Mucosa of stomach (tissue), 1 donor: ENCODE results near the gene MYRIP.

Experiments used
- H3K27me3 ChIP-seq: one replicate; pipeline ENCODE4 v1.7.0; 2013; ENCODE audit warnings: mild to moderate bottlenecking, low read length; ENCODE audit not compliant: control insufficient read depth, insufficient read depth
- H3K36me3 ChIP-seq: one replicate; pipeline ENCODE4 v1.7.0; 2013; ENCODE audit warnings: low read length; ENCODE audit not compliant: control insufficient read depth, insufficient read depth
- H3K4me1 ChIP-seq: one replicate; pipeline ENCODE4 v1.7.0; 2013; ENCODE audit warnings: mild to moderate bottlenecking, low read length; ENCODE audit not compliant: control insufficient read depth, insufficient read depth
- H3K4me3 ChIP-seq: one replicate; pipeline ENCODE4 v1.7.0; 2013; ENCODE audit warnings: low read length
- H3K9ac ChIP-seq: one replicate; pipeline ENCODE4 v1.7.0; 2013; ENCODE audit warnings: mild to moderate bottlenecking, low read length, moderate library complexity
- H3K9me3 ChIP-seq: one replicate; pipeline ENCODE4 v1.7.0; 2013; ENCODE audit warnings: mild to moderate bottlenecking, low read length, moderate library complexity; ENCODE audit not compliant: control insufficient read depth
- donor health status: Pancreatic carcinoma.

Gene MYRIP

DNA sequence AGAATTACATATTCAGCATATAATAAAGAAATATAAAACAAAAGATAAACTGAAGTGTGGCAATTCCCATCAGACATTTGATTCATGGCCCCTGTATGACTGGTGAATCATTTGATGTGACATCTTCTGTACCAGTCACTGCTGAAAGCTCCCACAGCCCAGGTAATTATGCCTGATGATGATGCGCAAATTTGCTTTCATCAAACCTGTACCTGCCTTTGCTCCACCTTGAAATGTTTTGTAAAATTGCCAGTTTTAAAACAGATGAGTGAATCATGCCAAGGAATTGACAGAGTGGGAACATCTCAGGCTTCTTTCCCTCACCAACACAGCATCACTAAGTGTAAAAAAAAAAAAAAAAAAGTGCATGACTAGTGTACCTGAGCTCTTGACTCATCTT, 433.6 kb downstream of the MYRIP start:
- Histone ChIP-seq H3K4me1 (no peaks in the 10 kb centered on the region), H3K27me3 (no peaks in the 10 kb centered on the region)

DNA sequence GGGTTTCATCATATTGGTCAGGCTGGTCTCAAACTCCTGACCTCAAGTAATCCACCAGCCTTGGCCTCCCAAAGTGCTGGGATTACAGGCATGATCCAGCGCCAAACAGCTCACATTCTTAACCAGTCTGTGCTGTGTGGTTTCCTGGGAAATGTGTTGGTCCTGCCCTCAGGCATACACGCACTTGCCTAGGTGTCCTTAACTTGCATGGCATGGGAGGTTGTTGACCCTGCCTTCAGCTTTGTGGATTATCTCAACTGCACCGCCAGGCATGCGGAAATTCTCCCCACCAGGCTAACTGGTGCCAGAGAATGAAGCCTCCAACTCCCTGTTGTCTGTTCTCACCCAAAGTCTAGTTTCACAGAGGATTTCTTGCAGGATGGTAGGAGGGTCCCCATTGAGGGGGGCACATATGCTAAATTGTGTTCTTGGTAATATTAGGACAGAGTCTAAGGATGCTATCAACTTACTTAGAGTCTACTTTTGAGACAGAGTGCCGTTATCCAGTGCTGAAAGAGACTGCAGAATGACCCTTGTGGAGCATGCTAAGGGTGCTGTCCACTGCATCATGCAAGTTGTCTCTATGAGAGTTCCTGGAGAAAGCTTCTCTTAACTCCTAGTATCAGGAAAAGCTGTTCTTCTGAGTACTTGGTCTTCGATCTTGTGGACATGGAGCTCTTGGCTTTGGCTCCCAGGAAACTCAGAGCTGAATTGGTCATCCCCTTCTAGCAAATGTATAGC, 438.5 kb downstream of the MYRIP start:
- Histone ChIP-seq H3K9me3 (no peaks in the 10 kb centered on the region), H3K4me1 (no peaks in the 10 kb centered on the region), H3K36me3 (no peaks in the 10 kb centered on the region), H3K27me3 (no peaks in the 10 kb centered on the region), H3K4me3 (no peak overlapping the region), H3K9ac (no peak overlapping the region)

More for the DNA sequence above, 433.6 kb downstream of the MYRIP start:
- no peaks in the 10 kb centered on the region for H3K9me3 ChIP-seq
- H3K9ac ChIP-seq, result no peak overlapping the region
- H3K36me3 ChIP-seq, result no peaks in the 10 kb centered on the region
- no peak overlapping the region for H3K4me3 ChIP-seq

DNA sequence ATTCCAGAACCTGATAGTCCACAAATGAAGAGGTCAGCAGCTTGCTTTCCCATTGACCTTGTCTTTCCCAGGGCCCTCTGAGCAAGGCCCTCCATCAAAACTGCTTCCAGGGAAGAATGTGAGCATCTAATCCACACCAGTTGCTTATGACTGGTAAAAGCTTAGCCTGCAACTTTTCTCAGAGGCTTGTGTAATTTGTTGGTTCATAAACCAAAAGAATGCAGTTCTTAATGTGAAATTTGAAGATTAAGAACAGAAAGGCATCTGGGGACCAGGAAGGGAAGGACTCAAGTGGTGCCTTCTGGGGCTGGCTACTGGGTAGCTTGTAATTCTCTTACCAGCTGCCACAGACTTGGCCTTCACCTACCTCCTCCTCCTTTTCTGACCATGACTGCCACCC, 439.2 kb downstream of the MYRIP start:
- no peaks in the 10 kb centered on the region for H3K9me3 ChIP-seq
- no peak overlapping the region for H3K4me3 ChIP-seq
- H3K4me1 ChIP-seq, result no peaks in the 10 kb centered on the region
- H3K9ac ChIP-seq, result no peak overlapping the region
- H3K27me3 ChIP-seq, result no peaks in the 10 kb centered on the region
- H3K36me3 ChIP-seq, result no peaks in the 10 kb centered on the region

DNA sequence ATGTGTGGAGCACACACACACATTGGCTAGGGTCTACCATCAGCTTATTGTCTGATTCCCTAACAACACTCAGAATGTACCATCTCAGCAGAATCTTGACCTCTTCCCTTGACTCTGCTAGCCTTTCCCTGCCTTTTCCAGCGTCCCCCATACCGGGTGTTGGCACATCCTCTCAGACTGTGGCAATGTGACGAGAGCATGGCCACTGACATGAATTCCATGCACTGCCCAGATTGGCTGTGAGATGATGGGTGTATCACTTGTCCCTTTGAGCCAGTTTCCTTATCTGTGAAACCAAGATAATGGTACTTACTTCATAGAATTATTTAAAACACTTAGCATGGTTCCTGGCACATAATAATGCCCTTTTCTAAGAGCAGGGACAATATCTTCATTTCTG, 439.8 kb downstream of the MYRIP start:
- Histone ChIP-seq H3K4me3 (no peak overlapping the region), H3K9me3 (no peaks in the 10 kb centered on the region), H3K27me3 (no peaks in the 10 kb centered on the region), H3K9ac (no peak overlapping the region), H3K4me1 (no peaks in the 10 kb centered on the region), H3K36me3 (no peaks in the 10 kb centered on the region)

DNA sequence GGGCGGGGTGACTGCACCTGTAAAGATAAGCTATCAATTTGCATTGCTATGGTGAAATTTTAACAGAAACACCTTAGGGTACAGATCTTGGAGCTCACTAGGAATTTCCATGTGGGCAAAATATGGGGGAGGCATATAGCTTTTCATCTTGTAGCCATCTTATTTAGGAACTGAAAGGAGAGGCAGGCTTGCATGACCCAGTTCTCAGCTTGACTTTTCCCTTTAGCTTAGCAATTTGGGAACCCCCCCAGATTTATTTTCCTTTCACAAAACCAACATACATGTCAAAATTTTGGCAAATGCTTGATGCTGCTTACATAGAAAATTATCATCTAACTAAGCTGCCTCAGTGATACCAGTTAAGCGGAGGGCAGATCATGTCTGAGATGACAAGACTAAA, 445.1 kb downstream of the MYRIP start:
- H3K27me3 ChIP-seq, result no peaks in the 10 kb centered on the region
- no peak overlapping the region for H3K4me3 ChIP-seq
- H3K9ac ChIP-seq, result no peak overlapping the region
- no peaks in the 10 kb centered on the region for H3K4me1 ChIP-seq
- H3K9me3 ChIP-seq, result no peaks in the 10 kb centered on the region
- no peaks in the 10 kb centered on the region for H3K36me3 ChIP-seq

DNA sequence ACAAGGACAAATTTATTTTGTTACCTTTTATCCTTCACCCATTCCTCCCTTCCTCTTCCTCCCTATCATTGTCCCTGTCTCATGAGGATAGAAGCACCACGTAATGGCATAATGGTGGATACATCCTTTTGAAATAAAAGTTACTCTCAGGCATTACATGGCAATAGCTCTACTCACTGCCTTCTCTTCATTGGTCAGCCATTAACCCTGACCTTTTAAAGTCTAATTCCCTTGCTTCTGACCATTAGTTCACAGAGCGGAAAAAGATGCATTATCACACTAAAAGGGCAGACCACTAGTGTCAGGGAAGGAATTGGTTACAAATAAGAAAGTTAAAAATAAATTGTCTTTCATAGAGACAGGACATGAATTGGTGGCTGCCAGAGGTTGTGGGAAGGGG, 445.5 kb downstream of the MYRIP start:
- H3K4me3 ChIP-seq, result no peak overlapping the region
- no peaks in the 10 kb centered on the region for H3K36me3 ChIP-seq
- H3K9me3 ChIP-seq, result no peaks in the 10 kb centered on the region
- H3K9ac ChIP-seq, result no peak overlapping the region
- no peaks in the 10 kb centered on the region for H3K27me3 ChIP-seq
- H3K4me1 ChIP-seq, result no peaks in the 10 kb centered on the region

DNA sequence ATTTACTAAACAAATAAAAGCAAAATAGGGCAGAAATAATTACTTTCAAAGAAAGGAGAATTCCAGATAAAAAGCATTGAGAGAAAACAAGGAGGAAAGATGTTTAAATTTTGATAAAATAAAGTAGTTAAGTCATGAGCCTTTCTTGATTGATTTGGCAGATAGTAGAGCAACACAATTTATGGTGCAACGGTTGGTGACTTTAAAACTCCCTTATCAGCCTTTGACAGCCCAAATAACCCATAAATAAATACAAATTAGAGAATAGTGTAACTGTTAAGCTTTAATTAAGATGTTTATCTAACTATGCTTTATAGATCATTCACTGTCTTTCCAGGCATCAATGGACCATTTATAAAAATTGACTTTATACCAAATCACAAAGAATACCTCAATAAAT, 446.1 kb downstream of the MYRIP start:
- Histone ChIP-seq H3K9me3 (no peaks in the 10 kb centered on the region), H3K27me3 (no peaks in the 10 kb centered on the region), H3K4me1 (no peaks in the 10 kb centered on the region), H3K36me3 (no peaks in the 10 kb centered on the region), H3K4me3 (no peak overlapping the region), H3K9ac (no peak overlapping the region)

DNA sequence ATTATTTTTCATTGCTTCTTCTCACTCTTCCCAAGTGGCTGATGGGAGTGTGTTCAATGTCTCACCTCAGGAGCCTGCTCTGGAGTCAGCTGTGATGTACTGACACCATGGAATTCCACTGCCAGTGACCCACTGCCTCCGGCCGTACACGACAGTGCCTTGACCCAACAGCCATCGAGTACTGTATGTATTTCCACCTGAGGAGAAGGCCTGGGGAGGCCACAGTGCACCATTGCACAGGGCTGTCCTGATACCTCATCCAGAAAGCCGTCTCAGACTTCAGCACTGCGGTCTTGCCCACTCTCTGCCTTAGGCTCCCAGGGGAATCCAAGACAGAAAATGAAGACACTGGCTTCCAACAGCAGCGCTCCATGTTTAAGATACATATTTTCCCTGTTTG, 448.7 kb downstream of the MYRIP start:
- H3K36me3 ChIP-seq, result no peaks in the 10 kb centered on the region
- H3K9me3 ChIP-seq, result no peaks in the 10 kb centered on the region
- no peaks in the 10 kb centered on the region for H3K4me1 ChIP-seq
- H3K9ac ChIP-seq, result no peak overlapping the region
- H3K4me3 ChIP-seq, result no peak overlapping the region
- H3K27me3 ChIP-seq, result no peaks in the 10 kb centered on the region

DNA sequence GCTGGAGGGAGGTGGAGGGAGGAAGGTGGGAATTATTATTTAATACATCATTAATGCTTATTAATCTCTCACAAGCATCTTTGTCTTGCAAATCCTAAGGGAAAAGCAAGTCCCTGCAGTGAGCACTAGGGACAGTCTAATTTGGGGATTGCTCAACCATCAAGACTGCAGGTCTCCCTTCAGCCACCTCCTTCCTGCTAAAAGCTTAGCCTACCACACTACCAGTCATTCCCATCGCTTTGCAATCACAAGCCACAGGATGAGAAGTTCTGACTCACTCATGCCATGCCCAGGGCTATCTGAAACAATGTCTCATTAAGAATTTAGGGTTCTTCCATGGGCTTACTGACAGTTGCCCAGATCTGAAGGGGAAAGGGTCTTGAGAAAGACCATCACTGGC, 449.1 kb downstream of the MYRIP start:
- Histone ChIP-seq H3K27me3 (no peaks in the 10 kb centered on the region), H3K4me3 (no peak overlapping the region), H3K9me3 (no peaks in the 10 kb centered on the region), H3K36me3 (no peaks in the 10 kb centered on the region), H3K4me1 (no peaks in the 10 kb centered on the region), H3K9ac (no peak overlapping the region)

DNA sequence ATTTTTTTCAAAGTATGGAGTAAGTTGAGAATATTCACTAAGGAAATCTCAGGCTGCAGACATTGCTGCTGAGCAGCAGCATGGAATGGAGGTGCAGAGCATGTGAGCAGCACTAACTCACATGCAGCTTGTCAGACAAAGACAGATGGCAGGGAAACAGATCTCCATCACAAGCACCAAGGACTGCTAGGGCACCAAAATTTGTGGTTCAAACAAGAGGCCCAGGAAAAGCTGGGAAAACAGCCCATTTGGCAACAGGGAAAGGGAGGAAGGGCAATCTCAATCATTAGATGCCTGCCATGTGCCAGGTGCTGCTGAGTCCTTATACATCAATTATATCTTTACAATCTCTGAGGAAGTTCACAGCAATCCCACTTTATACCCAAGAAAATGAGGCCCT, 452.9 kb downstream of the MYRIP start:
- Histone ChIP-seq H3K9me3 (no peaks in the 10 kb centered on the region), H3K4me3 (no peak overlapping the region), H3K9ac (no peak overlapping the region), H3K36me3 (no peaks in the 10 kb centered on the region), H3K27me3 (no peaks in the 10 kb centered on the region), H3K4me1 (no peaks in the 10 kb centered on the region)

DNA sequence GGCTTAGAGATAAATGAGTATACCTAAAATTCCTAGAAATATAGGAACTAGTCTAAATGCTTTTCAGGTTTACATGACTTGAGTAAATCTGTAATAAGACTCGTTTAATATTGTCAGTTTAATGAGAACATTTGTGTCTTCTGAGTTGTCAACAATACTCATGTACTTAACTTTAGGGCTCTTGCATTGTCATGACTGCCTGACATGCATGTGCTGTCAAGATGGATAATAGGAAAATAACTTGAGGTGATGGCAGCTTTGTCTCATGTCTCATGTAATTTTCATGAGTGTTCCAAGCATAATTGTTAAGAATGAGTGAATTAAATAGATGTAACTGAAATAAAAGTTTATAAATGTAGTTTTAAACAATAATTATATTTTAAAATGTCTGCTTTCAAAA, 455.0 kb downstream of the MYRIP start:
- H3K27me3 ChIP-seq, result no peaks in the 10 kb centered on the region
- no peaks in the 10 kb centered on the region for H3K36me3 ChIP-seq
- no peak overlapping the region for H3K9ac ChIP-seq
- H3K4me3 ChIP-seq, result no peak overlapping the region
- H3K9me3 ChIP-seq, result no peaks in the 10 kb centered on the region
- H3K4me1 ChIP-seq, result no peaks in the 10 kb centered on the region

DNA sequence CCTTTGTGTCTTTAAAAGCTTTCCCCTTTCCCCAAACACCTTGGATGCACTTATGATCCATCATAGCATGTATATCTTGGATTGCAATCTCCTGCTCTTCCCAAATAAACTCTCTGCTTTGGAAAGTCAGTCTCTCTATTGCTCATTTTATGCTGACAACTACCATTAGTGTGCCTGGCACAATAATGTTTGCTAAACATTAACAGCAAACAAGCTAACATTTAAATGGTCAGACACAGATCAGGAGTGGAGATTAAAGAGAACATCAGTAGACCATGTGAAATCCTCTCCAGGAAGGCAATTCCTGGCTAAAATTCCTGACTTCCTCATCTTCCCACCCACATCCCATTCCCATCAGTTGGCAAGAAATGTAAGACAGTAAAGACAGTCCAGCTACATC, 455.8 kb downstream of the MYRIP start:
- no peaks in the 10 kb centered on the region for H3K27me3 ChIP-seq
- no peak overlapping the region for H3K4me3 ChIP-seq

More for the DNA sequence above, 455.8 kb downstream of the MYRIP start:
- Histone ChIP-seq H3K36me3 (no peaks in the 10 kb centered on the region), H3K9me3 (no peaks in the 10 kb centered on the region), H3K9ac (no peak overlapping the region), H3K4me1 (no peaks in the 10 kb centered on the region)
